Breast epithelium (tissue), 4 donors: Measurements from ENCODE around the gene DIP2A. TPM values are rescaled to one million over a fixed set of nuclear protein-coding genes. Genes with fewer than 3 reads are reported as not detected.

Experiments
- DNase-seq, 2 donors: peaks; one replicate each; pipeline ENCODE4 v3.0.0-alpha.2; 2019; ENCODE audit warnings: low spot score in 2 of 2
- H3K27ac ChIP-seq, 2 donors: fragments of 200-600 bp; sonication (generic) in 1 of 2; one replicate each; pipeline ENCODE4 v1.5.1; 2016 to 2019; ENCODE audit warnings: mild to moderate bottlenecking in 1 of 2
- H3K27me3 ChIP-seq, 2 donors: fragments of 200-600 bp; sonication (generic) in 1 of 2; one replicate each; pipeline versions ENCODE4 v1.5.1 to v1.6.0; 2017 to 2019; ENCODE audit warnings: control low read depth in 1 of 2, mild to moderate bottlenecking in 1 of 2
- H3K36me3 ChIP-seq: fragments of 200-600 bp; one replicate; pipeline ENCODE4 v1.5.1; 2019
- H3K4me1 ChIP-seq, 2 donors: fragments of 200-600 bp; sonication (generic); one replicate each; pipeline ENCODE4 v1.5.1; 2016 to 2019; ENCODE audit warnings: control low read depth in 1 of 2
- H3K4me3 ChIP-seq, 3 donors: fragments of 200-600 bp; sonication (generic); 1 replicate in 2 of 3; 2 replicates in 1 of 3; pipeline ENCODE4 v1.5.1; 2016 to 2019; ENCODE audit warnings: mild to moderate bottlenecking in 3 of 3, moderate library complexity in 2 of 3
- H3K9me3 ChIP-seq, 2 donors: fragments of 200-600 bp; sonication (generic) in 1 of 2; one replicate each; pipeline ENCODE4 v1.5.1; 2016 to 2019; ENCODE audit warnings: control low read depth in 1 of 2
- POLR2A ChIP-seq: fragments of 450-650 bp; IDR thresholded peaks from one replicate; pipeline ENCODE4 v1.6.1; 2016; ENCODE audit warnings: antibody characterized with exemption, mild to moderate bottlenecking, moderate library complexity
- POLR2AphosphoS5 ChIP-seq, 3 donors: sonication (generic); formaldehyde crosslinking; IDR thresholded peaks; one replicate each; pipeline ENCODE4 v1.6.1; 2017; ENCODE audit warnings: antibody characterized with exemption in 3 of 3
- intact Hi-C: fragments of 100-400 bp; cut with DNase I; formaldehyde crosslinking; loops from one replicate; pipeline ENCODE4 v1.15.1; 2023; ENCODE audit warnings: low total_unique reads
- total RNA-seq, 3 donors: library from RNA; depleted of rRNA; stranded (reverse); fragments of >200 nt; gene quantifications; one replicate each; pipeline ENCODE4 v1.1.0, GENCODE V29; 2016
- TF ChIP-seq, protein P1 (sequence below), 3 donors: fragments of 450-650 bp; IDR thresholded peaks; one replicate each; pipeline ENCODE4 v1.5.1; 2016 to 2017; ENCODE audit warnings: antibody characterized with exemption in 3 of 3, mild to moderate bottlenecking in 3 of 3, moderate library complexity in 3 of 3

DIP2A gene
- total RNA-seq, 3 donors from 2014 or later = 32.6 to 43.9 (median 42.0) TPM

DNA sequence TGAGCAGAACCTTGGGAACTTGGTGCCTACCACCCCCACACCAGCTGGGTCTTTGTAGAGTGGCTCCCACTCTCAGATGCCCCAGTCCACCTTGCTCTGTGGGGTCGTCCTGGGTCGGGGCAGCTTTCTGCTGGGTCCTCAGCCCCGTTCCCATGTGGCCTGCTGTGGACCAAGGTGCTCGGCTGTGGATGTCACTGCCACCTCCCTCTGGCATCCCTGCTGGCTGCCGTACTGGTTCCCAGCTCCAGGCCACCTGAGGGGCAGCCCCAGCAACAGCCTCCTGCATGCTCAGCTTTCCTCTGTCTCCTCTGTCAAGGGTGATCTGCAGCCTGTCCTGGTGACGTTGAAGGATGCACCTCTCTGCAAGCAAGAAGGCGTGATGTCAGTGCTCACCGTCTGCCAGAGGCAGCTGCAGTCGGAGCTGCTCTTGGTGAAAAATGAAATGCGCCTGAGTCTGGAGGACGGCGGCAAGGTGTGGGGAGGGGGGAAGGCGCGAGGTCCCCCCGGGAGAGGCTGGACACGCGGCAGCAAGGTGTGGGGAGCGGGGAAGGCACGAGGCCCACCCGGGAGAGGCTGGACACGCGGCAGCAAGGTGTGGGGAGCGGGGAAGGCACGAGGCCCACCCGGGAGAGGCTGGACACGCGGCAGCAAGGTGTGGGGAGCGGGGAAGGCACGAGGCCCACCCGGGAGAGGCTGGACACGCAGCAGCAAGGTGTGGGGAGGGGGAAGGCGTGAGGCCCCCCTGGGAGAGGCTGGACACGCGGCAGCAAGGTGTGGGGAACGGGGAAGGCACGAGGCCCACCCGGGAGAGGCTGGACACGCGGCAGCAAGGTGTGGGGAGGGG, 45.9 kb upstream of the DIP2A start:
- H3K4me3 ChIP-seq = no peak overlapping the region
- no peaks in the 10 kb centered on the region for H3K27me3 ChIP-seq
- intact Hi-C loops = no loop called here
- H3K4me1 ChIP-seq = no peaks in the 10 kb centered on the region
- H3K27ac ChIP-seq = no peak overlapping the region
- H3K36me3 ChIP-seq = peaks cover 7% of the 10 kb centered on the region
- DNase-seq = no peak
- no peaks in the 10 kb centered on the region for H3K9me3 ChIP-seq
- TF ChIP-seq, protein P1, sequence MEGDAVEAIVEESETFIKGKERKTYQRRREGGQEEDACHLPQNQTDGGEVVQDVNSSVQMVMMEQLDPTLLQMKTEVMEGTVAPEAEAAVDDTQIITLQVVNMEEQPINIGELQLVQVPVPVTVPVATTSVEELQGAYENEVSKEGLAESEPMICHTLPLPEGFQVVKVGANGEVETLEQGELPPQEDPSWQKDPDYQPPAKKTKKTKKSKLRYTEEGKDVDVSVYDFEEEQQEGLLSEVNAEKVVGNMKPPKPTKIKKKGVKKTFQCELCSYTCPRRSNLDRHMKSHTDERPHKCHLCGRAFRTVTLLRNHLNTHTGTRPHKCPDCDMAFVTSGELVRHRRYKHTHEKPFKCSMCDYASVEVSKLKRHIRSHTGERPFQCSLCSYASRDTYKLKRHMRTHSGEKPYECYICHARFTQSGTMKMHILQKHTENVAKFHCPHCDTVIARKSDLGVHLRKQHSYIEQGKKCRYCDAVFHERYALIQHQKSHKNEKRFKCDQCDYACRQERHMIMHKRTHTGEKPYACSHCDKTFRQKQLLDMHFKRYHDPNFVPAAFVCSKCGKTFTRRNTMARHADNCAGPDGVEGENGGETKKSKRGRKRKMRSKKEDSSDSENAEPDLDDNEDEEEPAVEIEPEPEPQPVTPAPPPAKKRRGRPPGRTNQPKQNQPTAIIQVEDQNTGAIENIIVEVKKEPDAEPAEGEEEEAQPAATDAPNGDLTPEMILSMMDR (IDR thresholded peaks at IDR 0.05) = no peak
- no peak for TF ChIP-seq POLR2AphosphoS5 (IDR thresholded peaks at IDR 0.05)
- no peak for TF ChIP-seq POLR2A

GRCh38 chr21:46413365-46413696, 45.4 kb upstream of the DIP2A start:
- Histone ChIP-seq H3K27me3 (no peaks in the 10 kb centered on the region), H3K27ac (no peak overlapping the region), H3K36me3 (peaks cover 7% of the 10 kb centered on the region), H3K9me3 (no peaks in the 10 kb centered on the region), H3K4me3 (no peak overlapping the region), H3K4me1 (no peaks in the 10 kb centered on the region)
- DNase-seq = no peak
- intact Hi-C loops = no loop called here
- TF ChIP-seq, protein P1 (IDR thresholded peaks at IDR 0.05) = no peak
- TF ChIP-seq POLR2AphosphoS5 (IDR thresholded peaks at IDR 0.05) = no peak
- TF ChIP-seq POLR2A = no peak

DNA sequence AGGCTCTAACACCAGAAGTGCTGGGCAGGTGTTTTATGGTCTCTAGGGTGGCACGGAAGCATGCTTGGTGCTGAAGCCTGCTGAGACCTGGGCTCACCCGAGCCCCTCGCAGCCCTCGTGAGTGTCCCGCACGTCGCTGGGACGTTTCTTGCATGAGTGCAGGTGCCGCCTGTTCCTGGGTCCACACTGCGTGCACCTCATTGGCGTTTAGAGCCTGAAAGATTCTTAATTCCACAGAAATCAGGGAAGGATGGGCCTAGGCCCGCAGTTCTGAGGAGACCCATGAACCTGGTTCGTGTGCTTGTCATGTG, 43.8 kb upstream of the DIP2A start:
- H3K9me3 ChIP-seq = no peaks in the 10 kb centered on the region
- no peak overlapping the region for H3K27ac ChIP-seq
- no peak overlapping the region for H3K4me3 ChIP-seq
- no peaks in the 10 kb centered on the region for H3K4me1 ChIP-seq
- intact Hi-C loops = no loop called here
- H3K27me3 ChIP-seq = no peaks in the 10 kb centered on the region
- no peak for DNase-seq
- TF ChIP-seq POLR2AphosphoS5 (IDR thresholded peaks at IDR 0.05) = no peak
- TF ChIP-seq POLR2A = no peak
- peaks cover 7% of the 10 kb centered on the region for H3K36me3 ChIP-seq

- Histone ChIP-seq H3K27ac (no peak overlapping the region), H3K36me3 (peaks cover 7% of the 10 kb centered on the region), H3K4me3 (no peak overlapping the region), H3K9me3 (no peaks in the 10 kb centered on the region), H3K4me1 (no peaks in the 10 kb centered on the region), H3K27me3 (no peaks in the 10 kb centered on the region)
- DNase-seq = no peak
- TF ChIP-seq POLR2A = no peak
- TF ChIP-seq POLR2AphosphoS5 (IDR thresholded peaks at IDR 0.05) = no peak
- TF ChIP-seq, protein P1 (IDR thresholded peaks at IDR 0.05) = no peak
- intact Hi-C loops = no loop called here
Measured at GRCh38 chr21:46416551-46416950, 42.1 kb upstream of the DIP2A start.

DNA sequence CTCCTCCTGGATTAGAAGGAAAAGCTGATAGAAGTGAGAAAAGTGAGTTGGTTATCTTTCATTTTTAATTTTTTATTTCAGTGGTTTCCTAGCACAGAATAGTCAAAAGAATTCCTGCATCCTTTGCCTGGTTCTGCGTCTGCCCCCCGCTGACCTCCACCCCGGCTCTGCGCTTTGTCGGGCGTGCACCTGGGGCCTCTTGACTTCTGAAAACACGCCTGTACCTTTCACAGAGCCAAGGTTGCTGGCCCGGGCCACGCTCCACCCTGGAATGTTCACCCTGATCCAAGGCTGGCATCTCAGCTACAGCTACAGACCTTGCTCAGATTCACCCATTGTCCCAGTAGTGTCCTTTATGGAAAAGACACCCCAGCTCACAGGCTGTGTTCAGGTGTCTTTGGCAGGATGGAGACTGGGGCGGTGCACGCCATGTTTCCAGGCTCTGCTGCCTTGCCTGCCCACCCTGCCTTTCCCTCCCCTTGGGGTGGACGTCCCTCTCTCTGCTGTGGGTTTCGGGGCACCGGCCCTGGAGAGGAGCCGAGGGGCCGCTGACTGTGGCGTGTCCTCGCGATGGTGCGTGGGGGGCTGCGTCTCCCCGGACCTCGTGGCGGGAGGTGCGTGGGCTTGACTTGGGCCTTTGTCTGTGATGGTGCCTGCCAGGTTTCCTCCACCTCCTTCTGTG, 40.3 kb upstream of the DIP2A start:
- intact Hi-C loops = no loop called here
- no peak overlapping the region for H3K27ac ChIP-seq
- no peaks in the 10 kb centered on the region for H3K9me3 ChIP-seq
- H3K4me3 ChIP-seq = no peak overlapping the region
- H3K4me1 ChIP-seq = no peaks in the 10 kb centered on the region
- no peaks in the 10 kb centered on the region for H3K27me3 ChIP-seq
- TF ChIP-seq POLR2A (no peak), POLR2AphosphoS5 (IDR thresholded peaks at IDR 0.05) (no peak)
- TF ChIP-seq, protein P1 (IDR thresholded peaks at IDR 0.05) = no peak
- peaks cover 7% of the 10 kb centered on the region for H3K36me3 ChIP-seq
- DNase-seq = no peak
